DOHH2 (cell line): ENCODE data around the gene IL1RAPL1.

Source experiments
- H3F3A ChIP-seq: fragments of 200-600 bp; sonication (generic), shearing (Covaris generic); 2 replicates; pipeline ENCODE4 v1.6.0; 2016; ENCODE audit warnings: antibody characterized with exemption, mild to moderate bottlenecking; ENCODE audit not compliant: control insufficient read depth, insufficient read depth
- H3K27ac ChIP-seq: fragments of 200-600 bp; sonication (generic); 2 replicates; pipeline ENCODE4 v1.5.1; 2014; ENCODE audit warnings: low read depth, mild to moderate bottlenecking, low read length, moderate library complexity
- H3K27me3 ChIP-seq: fragments of 200-600 bp; sonication (generic); 2 replicates; pipeline ENCODE4 v1.6.1; 2014; ENCODE audit warnings: mild to moderate bottlenecking, low read length, mixed read lengths; ENCODE audit not compliant: control insufficient read depth
- H3K36me3 ChIP-seq: fragments of 200-600 bp; sonication (generic); 2 replicates; pipeline ENCODE4 v1.6.1; 2014; ENCODE audit warnings: mild to moderate bottlenecking, low read length, moderate library complexity, mixed read lengths; ENCODE audit not compliant: control insufficient read depth
- H3K4me1 ChIP-seq: fragments of 200-600 bp; sonication (generic); 2 replicates; pipeline ENCODE4 v1.6.1; 2014; ENCODE audit warnings: mild to moderate bottlenecking, low read length, mixed read lengths; ENCODE audit not compliant: control insufficient read depth
- H3K4me2 ChIP-seq: fragments of 200-600 bp; sonication (generic); 2 replicates; pipeline ENCODE4 v1.6.0; 2014; ENCODE audit warnings: mild to moderate bottlenecking, low read length, moderate library complexity
- H3K4me3 ChIP-seq: fragments of 200-600 bp; sonication (generic); 2 replicates; pipeline ENCODE4 v1.5.1; 2014; ENCODE audit warnings: mild to moderate bottlenecking, low read length, mixed read lengths
- H3K79me2 ChIP-seq: fragments of 200-600 bp; sonication (generic); 2 replicates; pipeline ENCODE4 v1.6.1; 2014; ENCODE audit warnings: mild to moderate bottlenecking, low read length, mixed read lengths; ENCODE audit not compliant: control insufficient read depth
- H3K9me2 ChIP-seq: fragments of 200-600 bp; sonication (generic); replicated peaks from 2 replicates; pipeline ENCODE4 v1.6.1; 2014; ENCODE audit warnings: mild to moderate bottlenecking, low read length, mixed read lengths; ENCODE audit not compliant: control insufficient read depth
- H3K9me3 ChIP-seq: fragments of 200-600 bp; sonication (generic); 2 replicates; pipeline ENCODE4 v1.6.1; 2014; ENCODE audit warnings: antibody characterized with exemption, low read length, mixed read lengths; ENCODE audit not compliant: control insufficient read depth, insufficient read depth
- H4K20me1 ChIP-seq: fragments of 200-600 bp; sonication (generic); 2 replicates; pipeline ENCODE4 v1.6.0; 2014; ENCODE audit warnings: low read depth, mild to moderate bottlenecking, antibody characterized with exemption, low read length, moderate library complexity; ENCODE audit not compliant: control insufficient read depth, insufficient read depth
- EZH2phosphoT487 ChIP-seq: fragments of 200-600 bp; sonication (generic); IDR thresholded peaks from 2 replicates; pipeline ENCODE4 v1.6.1; 2017; ENCODE audit warnings: borderline replicate concordance, mild to moderate bottlenecking, antibody characterized with exemption, low read length, moderate library complexity, mixed read lengths
- TF ChIP-seq, protein P1 (sequence below): fragments of 200-600 bp; sonication (generic); IDR thresholded peaks from one replicate; pipeline ENCODE4 v1.5.1; 2014; ENCODE audit warnings: antibody characterized with exemption, mild to moderate bottlenecking, low read depth, low read length; ENCODE audit not compliant: poor library complexity, severe bottlenecking

IL1RAPL1 gene

DNA sequence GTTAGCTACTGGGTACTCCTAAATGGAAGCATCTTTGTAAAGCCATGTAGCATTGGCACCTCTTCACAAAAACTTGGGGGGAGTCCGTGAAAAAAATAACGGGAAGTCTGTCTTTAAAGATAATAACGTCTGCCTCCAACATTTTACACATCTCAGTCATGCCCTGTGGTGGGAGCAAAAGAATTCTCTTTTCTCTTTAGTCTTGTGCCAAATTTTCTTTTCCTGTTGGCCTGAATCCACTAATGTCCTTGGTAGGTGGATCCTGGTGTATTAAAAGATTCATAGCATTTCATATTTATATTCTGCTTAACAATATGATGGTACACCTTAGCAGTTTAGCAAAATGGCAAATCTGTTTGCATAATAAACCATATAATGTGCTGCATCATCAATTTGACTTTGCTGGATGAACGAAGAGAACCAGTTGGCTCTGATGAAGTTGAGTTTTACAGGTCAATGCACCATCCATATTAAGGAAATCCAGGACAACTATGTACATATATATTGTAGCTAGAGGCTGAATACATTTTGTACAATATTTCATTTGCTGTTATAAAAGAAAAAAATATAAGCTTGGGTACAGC lies 881.8 kb downstream of the IL1RAPL1 start:
- Histone ChIP-seq H3K27ac (no peak overlapping the region), H3F3A (no peaks in the 10 kb centered on the region), H3K9me3 (no peaks in the 10 kb centered on the region), H3K79me2 (no peaks in the 10 kb centered on the region), H4K20me1 (no peaks in the 10 kb centered on the region), H3K27me3 (no peaks in the 10 kb centered on the region), H3K4me3 (no peak overlapping the region), H3K36me3 (no peaks in the 10 kb centered on the region), H3K4me1 (no peaks in the 10 kb centered on the region), H3K4me2 (no peak overlapping the region), H3K9me2 (no peaks in the 10 kb centered on the region)
- TF ChIP-seq, protein P1, sequence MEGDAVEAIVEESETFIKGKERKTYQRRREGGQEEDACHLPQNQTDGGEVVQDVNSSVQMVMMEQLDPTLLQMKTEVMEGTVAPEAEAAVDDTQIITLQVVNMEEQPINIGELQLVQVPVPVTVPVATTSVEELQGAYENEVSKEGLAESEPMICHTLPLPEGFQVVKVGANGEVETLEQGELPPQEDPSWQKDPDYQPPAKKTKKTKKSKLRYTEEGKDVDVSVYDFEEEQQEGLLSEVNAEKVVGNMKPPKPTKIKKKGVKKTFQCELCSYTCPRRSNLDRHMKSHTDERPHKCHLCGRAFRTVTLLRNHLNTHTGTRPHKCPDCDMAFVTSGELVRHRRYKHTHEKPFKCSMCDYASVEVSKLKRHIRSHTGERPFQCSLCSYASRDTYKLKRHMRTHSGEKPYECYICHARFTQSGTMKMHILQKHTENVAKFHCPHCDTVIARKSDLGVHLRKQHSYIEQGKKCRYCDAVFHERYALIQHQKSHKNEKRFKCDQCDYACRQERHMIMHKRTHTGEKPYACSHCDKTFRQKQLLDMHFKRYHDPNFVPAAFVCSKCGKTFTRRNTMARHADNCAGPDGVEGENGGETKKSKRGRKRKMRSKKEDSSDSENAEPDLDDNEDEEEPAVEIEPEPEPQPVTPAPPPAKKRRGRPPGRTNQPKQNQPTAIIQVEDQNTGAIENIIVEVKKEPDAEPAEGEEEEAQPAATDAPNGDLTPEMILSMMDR = no peak
- TF ChIP-seq EZH2phosphoT487 = no peak

DNA sequence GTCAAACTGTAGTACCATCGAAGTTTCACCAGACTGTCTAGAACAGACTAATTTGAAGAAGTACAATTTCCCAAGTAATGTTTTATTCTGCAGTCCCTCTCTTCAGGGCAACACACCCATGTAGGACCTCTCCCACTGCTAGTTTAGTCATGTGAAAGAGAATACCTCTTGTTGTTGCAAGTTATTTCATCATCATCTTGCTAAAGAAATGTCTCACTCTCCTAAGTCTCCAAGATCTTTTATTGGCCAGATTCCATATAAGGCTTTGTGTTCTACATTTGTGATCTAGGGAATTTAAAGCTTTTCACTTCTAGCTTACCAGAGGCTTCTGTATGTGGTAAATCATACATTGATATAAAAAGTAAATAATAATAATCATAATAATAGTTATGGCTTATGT lies 882.8 kb downstream of the IL1RAPL1 start:
- no peak overlapping the region for H3K4me2 ChIP-seq
- no peaks in the 10 kb centered on the region for H3K4me1 ChIP-seq
- H3K36me3 ChIP-seq = no peaks in the 10 kb centered on the region
- no peak overlapping the region for H3K4me3 ChIP-seq
- no peaks in the 10 kb centered on the region for H4K20me1 ChIP-seq
- no peaks in the 10 kb centered on the region for H3F3A ChIP-seq
- H3K9me2 ChIP-seq = no peaks in the 10 kb centered on the region
- TF ChIP-seq, protein P1 = no peak
- no peak for TF ChIP-seq EZH2phosphoT487
- no peak overlapping the region for H3K27ac ChIP-seq
- H3K79me2 ChIP-seq = no peaks in the 10 kb centered on the region
- H3K27me3 ChIP-seq = no peaks in the 10 kb centered on the region
- H3K9me3 ChIP-seq = no peaks in the 10 kb centered on the region

DNA sequence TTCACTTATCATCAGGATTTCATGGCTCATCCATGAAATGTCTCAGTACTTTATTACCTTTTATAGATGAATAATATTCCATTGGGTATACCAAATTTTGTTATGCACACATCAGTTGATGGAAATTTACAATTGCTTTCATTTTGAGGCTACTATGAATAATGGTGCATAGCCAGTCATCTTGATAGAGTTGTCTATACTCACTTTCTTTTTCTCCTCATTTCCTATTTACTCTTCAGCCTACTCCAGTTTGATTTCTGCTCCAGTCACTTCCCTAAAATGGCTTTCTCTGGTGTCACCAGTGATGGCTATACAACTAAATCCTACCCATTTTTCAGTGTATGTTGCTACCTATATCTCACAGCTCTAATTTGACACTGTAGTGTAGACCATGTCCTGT lies 884.6 kb downstream of the IL1RAPL1 start:
- H3K27me3 ChIP-seq = no peaks in the 10 kb centered on the region
- H3K9me3 ChIP-seq = no peaks in the 10 kb centered on the region
- no peaks in the 10 kb centered on the region for H3K9me2 ChIP-seq
- no peaks in the 10 kb centered on the region for H4K20me1 ChIP-seq
- TF ChIP-seq, protein P1 = no peak
- TF ChIP-seq EZH2phosphoT487 = no peak
- no peaks in the 10 kb centered on the region for H3K4me1 ChIP-seq
- H3K4me2 ChIP-seq = no peak overlapping the region
- no peaks in the 10 kb centered on the region for H3F3A ChIP-seq
- no peak overlapping the region for H3K4me3 ChIP-seq
- H3K36me3 ChIP-seq = no peaks in the 10 kb centered on the region
- no peak overlapping the region for H3K27ac ChIP-seq
- H3K79me2 ChIP-seq = no peaks in the 10 kb centered on the region
